ENCODE measurements around the gene USO1. TPM values are rescaled to one million over a fixed set of nuclear protein-coding genes. Genes with fewer than 3 reads are reported as not detected.

The USO1 gene
- total RNA-seq, 1 experiment from 2014 or later = 136 TPM

Other genes starting within 250 kb of the USO1 start
- 39.7 and 56.3 TPM in 2 replicates for gene RCHY1, start 210.2 kb upstream of the USO1 start, total RNA-seq (2014; rRNA removed; shearing (Covaris generic))
- 8.2 and 11.4 TPM in 2 replicates for gene THAP6, start 210.1 kb upstream of the USO1 start, total RNA-seq (2014; rRNA removed; shearing (Covaris generic))
- gene ODAPH, start 168.5 kb upstream of the USO1 start, total RNA-seq (2014; rRNA removed; shearing (Covaris generic)) = not detected in 2 replicates
- 0.18 and 0.28 TPM in 2 replicates for gene CDKL2, start 94.0 kb upstream of the USO1 start, total RNA-seq (2014; rRNA removed; shearing (Covaris generic))
- gene G3BP2, start 51.2 kb upstream of the USO1 start, total RNA-seq (2014; rRNA removed; shearing (Covaris generic)) = 175 and 189 TPM in 2 replicates
- not detected in 2 replicates for gene PPEF2, start 177.9 kb downstream of the USO1 start, total RNA-seq (2014; rRNA removed; shearing (Covaris generic))
- 5.5 and 7.8 TPM in 2 replicates for gene NAAA, start 216.4 kb downstream of the USO1 start, total RNA-seq (2014; rRNA removed; shearing (Covaris generic))

Data from H7 (cell line).